NCI-H187 (cell line): Measurements from ENCODE around the gene PAQR6.
"Not testable (repeated sequence)": the region's sequence is repeated elsewhere in the genome, so short reads cannot be mapped to it uniquely, and the experiment has no call there.

Experiments
- DNase-seq, 2 experiments: peaks; one replicate each; lab custom pipeline; 2025; lab: John Stamatoyannopoulos, UW

Gene PAQR6

DNA sequence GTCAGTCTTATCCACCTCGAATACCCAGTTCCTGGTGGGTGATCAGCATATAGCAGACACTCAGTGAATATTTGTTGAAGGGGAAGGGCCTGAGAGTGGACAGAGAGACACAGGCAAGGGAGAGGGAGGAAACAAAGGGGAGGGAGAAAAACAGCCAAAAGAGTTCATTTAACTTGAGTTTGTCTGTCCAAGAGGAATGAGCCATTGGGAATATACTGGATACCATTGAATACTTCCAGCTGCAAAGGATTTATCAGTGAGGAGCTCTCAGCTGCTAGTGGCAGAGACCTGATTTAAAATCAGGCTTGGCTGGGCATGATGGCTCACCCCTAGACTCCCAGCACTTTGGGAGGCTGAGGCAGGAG, 17.4 kb downstream of the PAQR6 start:
- no peak for DNase-seq

DNA sequence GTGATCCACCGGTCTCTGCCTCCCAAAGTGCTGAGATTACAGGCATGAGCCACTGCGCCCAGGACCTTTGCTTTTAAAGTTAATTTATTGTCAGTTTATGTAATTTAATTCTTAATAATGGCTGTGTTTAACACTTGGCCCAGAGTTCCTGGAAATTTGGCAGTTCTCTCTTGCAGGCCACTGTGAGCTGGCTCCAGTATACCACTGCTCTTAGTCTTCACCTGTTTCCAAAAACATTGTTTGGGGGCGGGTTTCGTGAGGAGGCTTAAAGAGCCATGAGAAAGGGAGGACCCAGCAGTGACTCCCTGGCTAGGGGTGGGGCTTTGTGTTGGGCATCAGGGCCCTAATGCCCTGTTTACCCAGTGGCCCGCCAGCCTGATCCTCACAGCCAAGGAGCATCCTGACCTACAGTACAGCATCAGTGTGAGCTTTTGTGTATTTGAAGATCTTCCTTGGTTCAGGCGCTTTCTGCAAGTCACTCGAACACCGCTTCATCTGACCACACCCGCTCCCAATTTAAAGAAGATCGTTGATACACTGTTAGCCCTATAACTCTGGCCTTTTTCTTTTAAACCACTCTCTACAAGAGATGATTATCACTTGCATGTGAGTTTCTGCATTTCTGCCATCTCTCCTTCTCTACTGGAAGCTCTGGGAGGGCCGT, 17.9 kb downstream of the PAQR6 start:
- no peak for DNase-seq

DNA sequence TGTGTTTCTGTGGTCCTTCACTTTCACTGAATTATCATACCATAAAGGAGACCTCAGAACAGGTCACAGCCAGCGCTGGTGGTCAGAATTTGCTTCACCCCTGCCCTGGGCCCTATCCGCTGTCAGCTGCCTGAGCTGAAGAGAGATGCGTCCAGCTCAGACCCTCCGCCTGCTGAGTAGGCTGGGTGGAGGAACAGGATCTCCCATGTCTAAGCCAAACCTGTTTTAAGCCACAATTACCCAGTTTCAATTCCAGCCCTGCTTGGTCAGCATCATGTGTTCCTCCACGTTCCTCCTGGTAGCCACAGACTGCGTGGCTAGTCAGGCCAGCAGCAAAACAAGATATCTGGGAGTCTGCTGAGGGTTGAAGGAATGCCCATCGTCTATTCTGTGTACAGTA, 19.4 kb downstream of the PAQR6 start:
- no peak for DNase-seq

DNA sequence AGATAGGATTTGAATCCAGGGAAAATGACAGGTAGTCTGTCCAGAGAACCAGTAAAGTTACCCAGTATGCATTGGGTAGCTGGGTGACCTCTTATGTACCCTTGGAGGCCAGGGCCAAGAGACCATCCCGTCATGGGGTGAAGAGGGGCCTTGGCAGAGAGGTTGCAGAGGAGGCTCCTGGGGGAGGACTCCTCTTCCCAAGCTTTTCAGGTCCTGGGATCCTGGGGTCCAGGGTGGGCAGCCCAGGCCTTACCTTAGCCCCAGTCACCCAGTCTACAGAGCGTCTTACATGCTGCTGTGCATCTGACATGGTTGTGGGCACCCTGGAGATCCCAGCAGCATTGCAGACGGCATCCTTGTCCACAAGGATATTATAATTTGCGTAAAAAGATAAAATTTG, 21.1 kb downstream of the PAQR6 start:
- no peak for DNase-seq

DNA sequence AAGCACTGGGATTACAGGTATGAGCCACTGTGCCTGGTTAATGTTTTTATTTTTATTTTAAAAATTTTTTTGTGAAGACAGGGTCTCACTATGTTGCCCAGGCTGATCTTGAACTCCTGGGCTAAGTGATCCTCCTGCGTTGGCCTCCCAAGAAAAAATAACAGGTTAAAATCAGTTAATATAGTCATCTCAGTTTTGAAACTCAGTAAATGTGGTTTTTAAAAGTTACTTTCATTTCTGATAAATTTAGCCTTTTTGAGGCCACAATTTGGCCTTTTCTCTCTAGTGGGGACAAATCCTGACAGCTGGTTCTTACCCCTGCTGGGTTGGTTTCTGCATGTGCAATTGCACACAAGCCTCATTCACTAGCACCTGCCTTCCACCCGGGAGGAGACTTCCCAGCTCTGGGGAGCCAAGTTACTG, 21.7 kb downstream of the PAQR6 start:
- DNase-seq = no peak

DNA sequence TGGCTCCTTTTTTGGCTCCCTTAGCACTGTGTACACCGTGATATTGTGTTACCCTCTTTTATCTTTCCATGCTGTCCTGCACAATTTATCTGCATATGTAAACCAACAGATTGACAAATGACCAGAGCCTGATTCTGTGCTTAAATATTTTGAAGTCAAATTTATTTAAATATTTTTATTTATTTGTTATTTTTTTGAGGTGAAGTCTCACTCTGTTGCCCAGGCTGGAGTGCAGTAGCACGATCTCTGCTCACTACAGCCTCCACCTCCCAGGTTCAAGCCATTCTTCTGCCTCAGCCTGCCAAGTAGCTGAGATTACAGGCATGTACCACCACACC, 22.2 kb downstream of the PAQR6 start:
- DNase-seq = no peak

DNA sequence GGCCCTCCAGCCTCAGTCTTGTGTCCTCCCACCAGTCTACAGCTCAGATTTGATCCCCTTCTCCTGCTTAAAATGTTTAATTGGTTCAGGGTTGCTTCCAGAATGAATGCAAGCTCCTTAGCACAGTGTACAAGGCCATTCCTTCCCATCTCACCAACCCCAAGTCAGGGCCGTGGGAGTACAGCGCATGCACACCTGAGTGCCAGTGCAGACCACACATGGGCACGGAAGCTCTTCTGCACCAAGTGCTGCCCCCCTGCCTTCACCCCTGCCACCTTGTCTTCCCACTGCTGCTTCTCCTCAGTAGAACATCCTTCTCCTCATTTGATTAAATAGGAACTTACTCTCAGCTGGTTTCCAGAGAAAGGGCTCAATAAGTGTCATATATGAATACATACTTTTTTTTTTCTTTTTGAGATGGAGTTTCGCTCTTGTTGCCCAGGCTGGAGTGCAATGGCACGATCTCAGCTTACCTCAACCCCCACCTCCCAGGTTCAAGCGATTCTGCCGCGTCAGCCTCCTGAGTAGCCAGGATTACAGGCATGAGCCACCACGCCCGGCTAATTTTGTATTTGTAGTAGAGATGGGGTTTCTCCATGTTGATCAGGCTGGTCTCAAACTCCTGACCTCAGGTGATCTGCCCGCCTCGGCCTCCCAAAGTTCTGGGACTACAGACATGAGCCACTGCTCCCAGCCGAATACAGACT, 25.7 kb downstream of the PAQR6 start:
- no peak for DNase-seq

DNA sequence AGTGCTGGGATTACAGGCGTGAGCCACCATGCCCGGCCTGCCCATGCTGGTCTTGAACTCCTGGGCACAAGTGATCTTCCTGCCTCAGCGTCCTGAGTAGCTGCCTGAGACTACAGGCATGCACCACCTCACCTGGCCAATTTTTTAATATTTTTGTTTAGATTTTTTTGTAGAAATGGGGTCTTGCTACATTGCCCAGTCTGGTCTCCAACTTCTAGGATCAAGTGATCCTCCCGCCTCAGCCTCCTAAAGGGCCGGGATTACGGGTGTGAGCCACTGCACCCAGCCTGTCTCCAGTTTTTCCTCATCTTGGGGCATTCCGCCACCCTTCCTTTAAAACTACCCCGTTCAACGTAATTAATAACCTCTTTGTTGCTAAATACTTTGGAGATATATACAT, 27.6 kb downstream of the PAQR6 start:
- DNase-seq = no peak

DNA sequence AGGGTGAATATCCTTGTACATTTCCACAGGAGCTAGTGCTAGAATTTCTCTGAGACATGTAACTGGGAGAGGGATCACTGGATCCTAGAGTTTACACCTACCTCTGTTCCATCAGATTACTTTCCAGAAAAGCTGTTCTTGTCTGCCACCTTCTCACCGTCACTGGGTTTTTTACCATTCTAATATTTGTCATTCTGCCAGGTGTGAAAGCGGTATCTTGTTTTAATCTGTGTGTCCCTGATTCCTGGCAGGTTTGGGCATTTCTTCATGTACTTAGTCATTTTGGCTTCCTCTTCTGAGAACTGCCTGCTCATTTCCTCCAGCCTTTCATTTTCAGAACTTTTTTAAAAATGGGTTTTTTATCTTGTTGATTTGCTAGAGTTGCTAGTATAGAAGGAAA, 30.0 kb downstream of the PAQR6 start:
- no peak for DNase-seq

DNA sequence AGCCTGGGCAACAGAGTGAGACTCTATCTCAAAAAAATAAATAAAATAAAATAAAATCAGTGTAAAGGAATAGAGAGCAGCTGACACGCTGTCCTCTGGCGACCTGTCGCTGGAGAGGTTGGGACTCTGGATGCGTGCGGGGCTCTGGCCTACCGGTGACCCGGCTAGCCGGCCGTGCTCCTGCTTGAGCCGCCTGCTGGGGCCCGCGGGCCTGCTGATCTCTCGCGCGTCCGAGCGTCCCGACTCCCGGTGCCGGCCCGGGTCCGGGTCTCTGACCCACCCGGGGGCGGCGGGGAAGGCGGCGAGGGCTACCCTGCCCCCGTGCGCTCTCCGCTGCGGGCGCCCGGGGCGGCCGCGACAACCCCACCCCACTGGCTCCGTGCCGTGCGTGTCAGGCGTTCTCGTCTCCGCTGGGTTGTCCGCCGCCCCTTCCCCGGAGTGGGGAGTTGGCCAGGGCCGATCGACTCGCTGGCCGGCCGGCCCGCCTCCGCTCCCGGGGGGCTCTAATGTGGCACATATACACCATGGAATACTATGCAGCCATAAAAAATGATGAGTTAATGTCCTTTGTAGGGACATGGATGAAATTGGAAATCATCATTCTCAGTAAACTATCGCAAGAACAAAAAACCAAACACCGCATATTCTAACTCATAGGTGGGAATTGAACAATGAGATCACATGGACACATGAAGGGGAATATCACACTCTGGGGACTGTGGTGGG, 31.3 kb downstream of the PAQR6 start:
- not testable (repeated sequence) for DNase-seq

DNA sequence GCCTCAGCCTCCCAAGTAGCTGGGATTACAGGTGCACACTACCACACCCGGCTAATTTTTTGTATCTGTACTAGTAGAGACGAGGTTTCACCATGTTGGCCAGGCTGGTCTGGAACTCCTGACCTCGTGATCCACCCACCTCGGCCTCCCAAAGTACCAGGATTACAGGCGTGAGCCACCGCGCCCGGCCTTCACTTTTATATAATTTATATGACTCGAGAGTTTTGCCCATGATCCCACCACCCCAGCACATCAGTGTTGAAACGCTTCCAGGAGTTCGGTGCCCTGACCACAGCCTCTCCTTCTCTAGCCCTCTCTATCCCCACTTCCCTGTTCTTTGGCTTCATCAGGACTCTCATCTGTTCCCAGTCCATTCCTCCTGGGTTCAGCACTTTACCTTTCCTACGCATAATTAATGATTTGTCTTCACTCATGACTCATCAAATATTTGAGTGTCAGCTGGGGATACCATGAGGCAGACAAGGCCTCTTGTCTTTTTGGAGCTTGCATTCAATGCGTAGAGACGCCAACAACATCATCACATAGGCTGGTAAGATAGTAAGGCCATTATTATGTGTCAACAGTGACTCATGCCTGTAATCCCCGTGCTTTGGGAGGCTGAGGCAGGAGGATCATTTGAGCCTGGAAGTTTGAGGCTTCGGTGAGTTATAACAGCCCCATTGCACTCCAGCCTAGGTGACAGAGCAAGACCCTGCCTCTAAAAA, 33.7 kb downstream of the PAQR6 start:
- DNase-seq = no peak

DNA sequence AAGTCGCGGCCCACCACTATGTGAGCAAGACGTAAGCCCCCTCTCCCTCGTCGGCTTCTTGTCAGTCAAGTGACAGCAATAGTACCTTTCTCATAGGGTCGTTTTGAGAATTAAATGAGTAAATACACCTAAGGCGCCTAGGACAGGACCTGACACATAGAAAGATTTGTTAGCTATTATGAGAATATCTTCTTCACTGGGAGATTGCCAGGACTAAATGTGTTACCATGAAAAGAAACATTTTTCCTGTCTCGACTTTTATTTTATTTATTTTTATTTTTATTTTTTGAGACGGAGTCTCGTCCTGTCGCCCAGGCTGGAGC, 34.3 kb downstream of the PAQR6 start:
- DNase-seq = no peak

DNA sequence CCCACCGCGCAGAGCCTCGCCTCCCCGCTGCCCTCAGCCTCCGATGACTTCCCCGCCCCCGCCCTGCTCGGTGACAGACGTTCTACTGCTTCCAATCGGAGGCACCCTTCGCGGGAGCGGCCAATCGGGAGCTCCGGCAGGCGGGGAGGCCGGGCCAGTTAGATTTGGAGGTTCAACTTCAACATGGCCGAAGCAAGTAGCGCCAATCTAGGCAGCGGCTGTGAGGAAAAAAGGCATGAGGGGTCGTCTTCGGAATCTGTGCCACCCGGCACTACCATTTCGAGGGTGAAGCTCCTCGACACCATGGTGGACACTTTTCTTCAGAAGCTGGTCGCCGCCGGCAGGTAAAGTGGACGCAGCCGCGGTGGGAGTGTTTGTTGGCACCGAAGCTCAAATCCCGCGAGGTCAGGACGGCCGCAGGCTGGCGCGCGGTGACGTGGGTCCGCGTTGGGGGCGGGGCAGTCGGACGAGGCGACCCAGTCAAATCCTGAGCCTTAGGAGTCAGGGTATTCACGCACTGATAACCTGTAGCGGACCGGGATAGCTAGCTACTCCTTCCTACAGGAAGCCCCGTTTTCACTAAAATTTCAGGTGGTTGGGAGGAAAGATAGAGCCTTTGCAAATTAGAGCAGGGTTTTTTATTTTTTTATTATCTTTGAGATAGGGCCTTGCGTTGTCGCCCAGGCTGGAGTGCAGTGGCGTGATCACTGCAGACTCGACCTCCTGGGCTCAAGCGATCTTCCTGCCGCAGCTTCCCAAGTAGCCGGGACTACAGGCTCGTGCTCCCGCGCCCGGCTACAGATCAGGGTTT, 34.8 kb downstream of the PAQR6 start, which contains the start of gene PMF1:
TSS of gene PMF1 (plus strand) at position 175 of the 811 bp plus-strand sequence. CDS start at position 184, 9 bp downstream.
- DNase-seq = peak; percentile 99 to 100

DNA sequence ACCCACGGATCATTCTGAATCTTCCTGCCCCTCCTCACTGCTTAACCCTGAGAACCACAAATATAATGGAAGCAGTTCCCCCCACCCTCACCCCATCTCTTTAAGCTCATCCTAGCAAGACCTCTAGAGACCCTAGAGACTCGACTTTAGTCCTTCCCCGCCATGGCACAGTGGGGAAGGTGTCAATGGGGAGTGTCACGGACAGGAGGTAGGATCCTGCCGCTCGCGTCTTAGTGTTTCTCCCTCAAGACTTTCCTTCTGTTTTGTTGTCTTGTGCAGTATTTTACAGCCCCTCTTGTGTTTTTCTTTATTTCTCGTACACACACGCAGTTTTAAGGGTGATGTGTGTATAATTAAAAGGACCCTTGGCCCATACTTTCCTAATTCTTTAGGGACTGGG, 35.7 kb downstream of the PAQR6 start:
- no peak for DNase-seq

DNA sequence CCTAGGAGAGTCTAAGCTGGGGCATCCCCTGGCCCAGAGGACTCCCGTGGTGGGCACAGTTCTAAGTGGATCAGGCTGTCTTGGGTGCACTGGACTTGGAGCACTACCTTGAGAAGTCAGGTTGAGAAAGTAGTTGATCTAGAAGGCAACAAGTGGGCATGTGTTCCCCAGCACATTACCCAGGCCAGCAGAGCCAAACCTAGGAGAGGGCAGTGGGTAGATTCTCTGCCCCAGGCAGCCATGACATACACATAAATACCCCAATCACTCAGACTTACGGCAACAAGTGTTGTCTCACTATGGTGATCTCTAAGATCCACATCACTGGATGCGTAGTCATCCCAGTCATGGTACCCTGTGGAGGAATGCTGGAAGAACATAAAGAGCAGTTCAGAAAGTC, 36.6 kb downstream of the PAQR6 start:
- no peak for DNase-seq

DNA sequence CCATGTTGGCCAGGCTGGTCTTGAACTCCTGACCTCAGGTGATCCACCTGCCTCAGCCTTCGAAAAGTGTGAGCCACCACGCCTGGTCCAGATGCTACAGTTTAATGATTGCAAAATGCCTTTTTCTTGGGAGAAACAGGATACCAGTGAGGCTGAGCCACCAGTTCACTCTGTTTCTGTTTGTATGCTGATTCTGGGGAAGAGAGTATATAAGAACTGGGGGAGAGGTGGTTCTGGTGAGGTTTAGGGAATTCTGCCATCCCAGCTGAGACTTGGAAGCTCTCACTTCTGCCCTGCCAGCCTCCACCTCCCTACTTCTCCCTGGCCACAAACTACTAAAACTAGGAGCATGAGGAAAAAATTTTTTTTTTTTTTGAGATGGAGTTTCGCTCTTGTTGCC, 43.2 kb downstream of the PAQR6 start:
- DNase-seq = no peak

DNA sequence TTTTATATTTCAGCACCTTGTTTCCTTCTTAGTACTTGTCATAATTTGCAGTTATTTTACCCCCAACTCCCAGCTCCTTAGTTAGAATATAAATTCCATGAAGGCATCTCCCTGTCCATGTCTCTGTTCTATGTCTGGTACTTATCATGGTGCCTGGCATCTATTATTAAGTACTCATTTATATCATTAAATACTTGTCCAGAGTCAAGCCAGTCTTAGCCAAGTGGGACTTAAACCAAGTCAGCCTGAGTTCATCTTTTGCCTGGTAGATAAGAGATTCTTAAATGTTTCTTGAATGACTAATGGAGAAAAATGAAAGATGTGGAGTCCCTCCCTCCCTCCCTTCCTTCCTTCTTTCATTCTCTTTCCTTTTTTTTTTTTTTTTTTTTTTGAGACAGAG, 44.5 kb downstream of the PAQR6 start:
- no peak for DNase-seq

DNA sequence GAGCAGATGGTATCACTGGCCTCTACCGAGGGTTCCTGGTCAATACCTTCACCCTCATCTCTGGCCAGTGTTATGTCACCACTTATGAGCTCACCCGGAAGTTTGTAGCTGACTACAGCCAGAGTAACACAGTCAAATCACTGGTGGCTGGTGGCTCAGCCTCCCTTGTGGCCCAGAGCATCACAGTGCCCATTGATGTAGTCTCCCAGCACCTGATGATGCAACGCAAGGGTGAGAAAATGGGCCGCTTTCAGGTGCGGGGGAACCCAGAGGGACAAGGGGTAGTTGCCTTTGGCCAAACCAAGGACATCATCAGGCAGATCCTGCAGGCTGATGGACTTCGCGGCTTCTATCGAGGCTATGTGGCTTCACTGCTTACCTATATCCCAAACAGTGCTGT, 47.8 kb downstream of the PAQR6 start:
- DNase-seq = no peak

DNA sequence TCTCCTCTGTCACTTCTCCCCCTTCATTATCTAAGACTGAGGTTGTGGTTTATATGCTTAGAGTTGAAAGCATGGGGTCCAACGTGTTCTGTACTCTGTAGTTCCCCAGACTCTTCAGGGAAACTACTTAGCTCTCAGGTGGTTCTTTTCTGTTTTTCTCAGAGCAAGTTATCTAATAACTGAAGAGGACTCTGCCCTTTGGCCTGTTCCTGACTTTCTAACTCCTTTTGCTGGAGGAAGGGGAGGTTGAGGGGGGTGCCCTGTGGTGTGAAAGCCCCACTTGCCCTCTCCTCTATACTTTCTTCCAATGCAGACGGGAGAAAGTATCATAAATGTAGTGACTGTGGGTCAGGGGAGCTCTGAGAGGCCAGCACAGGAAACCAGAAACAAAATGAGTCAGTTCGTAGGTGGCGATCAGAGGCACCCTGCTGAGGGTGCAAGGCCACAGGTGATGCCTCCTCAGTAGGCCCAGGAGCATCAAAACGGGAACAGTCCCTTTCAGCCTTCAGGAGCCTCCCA, 49.0 kb downstream of the PAQR6 start:
- no peak for DNase-seq

DNA sequence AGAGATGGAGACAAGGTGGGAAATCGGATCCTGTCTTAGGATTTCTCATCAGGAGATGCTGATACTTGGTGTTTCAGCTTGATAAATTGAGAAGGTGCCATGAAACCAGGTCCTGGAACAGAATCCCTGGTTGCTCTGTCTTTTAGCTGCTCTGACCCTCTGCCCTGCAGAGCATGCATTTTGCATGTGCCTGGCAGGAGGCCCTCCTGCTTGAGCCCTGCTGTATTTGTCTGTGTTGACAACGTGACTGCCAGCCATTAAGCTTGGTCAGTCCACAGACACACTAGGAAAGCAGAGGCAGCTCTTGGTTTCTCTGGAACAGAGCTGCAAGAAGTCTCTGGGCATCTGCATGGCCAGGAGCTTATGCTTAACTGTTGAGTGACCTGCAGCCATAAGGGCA, 51.4 kb downstream of the PAQR6 start:
- DNase-seq = no peak

DNA sequence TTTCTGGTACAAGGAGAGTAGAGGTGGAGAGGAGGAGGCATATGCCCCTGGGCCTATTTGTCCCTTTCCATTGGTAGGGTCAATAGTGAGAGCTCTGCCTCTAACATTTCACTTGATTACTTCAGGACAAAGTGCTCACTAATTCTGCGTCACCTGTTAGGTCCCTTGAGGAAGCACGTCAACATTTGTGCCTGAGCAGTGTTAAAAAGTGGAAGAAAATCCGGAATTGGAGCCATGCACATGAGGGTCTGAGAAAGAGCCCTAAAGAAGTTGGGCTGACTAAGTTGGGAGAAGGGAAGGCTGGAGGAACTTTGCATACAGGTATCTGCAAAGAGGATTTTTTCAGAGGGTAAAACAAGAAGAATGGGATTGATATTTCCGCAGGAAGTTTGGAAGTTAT, 52.0 kb downstream of the PAQR6 start:
- DNase-seq = no peak

DNA sequence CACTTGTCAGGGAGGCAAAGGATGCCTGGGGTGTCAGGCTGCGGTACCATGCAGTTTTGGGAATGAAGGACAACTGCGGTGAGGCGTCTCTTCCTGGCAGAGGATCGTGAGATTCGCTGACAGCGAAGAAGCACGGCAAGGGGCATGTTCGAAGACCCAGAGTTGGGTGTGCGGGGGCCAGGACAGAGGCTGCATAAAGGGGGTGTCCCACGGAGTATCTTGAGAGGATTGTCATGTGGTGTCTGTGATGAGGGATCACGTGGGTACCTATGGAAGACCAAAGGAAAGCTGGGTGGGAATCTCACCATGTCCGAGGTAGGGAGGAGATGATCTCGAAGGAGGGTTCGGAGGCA, 53.6 kb downstream of the PAQR6 start:
- DNase-seq = no peak
